OCI-M2 (cell line): ENCODE results near the gene OSBPL1A.

Experiments used
- DNase-seq: peaks from one replicate; lab custom pipeline; 2025; ENCODE audit not compliant: unreplicated experiment; lab: John Stamatoyannopoulos, UW

OSBPL1A gene

DNA sequence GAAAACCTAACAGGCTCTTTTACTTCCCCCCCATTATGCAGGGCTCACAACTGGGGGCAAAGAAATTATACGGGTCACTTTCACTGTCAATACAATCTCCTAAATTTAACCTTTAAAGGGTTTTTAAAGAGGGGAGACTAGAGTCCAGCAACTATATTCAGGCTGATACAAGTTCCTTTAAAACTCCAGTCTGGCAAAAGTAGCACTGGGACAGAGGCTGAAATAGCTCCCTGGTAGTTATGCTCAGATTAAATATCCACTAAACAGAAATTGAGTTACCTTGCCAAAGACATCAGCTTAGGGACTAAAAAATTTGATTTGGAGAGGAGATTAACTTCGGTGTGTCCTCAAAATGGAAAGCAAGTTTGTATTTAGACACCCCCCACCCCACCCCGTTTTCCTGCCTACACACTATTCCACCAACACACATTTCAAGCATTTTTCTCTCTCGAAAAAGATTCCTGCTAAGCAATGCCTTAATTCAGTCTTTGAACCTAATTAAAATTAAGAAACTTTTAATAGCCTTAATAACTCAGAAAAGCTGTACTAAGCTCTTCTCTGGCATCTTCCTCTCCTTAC, 127.2 kb downstream of the OSBPL1A start:
- DNase-seq = no peak

DNA sequence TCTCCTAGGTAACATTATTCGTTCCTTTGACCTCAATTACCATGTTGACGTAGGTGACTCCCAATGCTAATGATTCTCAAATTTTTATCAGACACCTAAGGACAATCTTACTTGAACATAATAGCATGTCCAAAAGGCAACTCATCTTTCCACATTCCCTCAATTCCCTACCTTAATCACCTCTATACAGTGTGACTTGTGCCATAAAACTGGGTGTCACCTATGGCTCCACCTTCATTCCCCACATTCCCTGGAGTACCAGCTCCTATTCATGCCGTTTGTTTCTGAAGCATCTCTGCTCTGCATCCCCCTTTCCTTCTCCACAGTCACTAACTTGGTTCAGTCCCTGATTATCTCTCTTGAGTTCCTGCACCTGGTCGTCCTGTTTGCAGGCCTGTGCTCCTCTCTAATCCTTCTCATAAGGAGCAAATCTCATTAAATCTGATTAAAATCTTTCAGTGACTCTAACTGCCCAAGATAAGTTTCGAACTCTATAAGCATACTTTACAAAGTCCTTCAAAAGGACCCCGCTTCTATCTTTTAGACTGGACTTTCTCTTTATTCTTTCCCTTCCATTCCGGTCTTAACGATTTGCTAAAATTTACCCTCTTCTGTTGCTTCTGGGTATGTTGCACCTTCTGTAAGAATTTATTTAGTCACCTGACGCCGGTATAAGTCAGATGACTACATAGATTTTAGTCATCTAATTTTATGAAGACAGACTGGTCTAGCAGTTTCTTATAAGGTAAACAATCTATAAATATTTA, 128.7 kb downstream of the OSBPL1A start:
- DNase-seq = no peak

- DNase-seq = no peak
Observed at GRCh38 chr18:24267878-24268277, 129.7 kb downstream of the OSBPL1A start.

DNA sequence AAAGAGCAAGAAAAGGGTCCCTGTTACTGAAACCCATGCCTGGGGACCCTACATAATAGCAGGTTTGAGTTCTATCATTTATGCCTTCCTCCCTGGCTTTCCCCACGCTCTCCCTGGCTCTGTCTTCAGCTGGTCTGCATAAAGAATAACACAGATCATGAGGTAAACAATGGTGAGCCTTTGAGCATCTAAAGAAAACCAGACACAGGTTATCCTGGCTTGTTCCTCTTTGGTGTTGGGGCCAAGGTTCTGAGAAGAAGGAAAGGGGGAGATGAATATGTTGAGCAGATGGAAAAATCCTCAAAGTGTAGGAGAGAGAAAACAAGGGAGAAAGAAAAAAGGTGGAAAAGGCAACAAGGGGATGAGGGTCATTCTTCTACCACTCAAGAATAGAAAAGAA, 131.5 kb downstream of the OSBPL1A start:
- no peak for DNase-seq

DNA sequence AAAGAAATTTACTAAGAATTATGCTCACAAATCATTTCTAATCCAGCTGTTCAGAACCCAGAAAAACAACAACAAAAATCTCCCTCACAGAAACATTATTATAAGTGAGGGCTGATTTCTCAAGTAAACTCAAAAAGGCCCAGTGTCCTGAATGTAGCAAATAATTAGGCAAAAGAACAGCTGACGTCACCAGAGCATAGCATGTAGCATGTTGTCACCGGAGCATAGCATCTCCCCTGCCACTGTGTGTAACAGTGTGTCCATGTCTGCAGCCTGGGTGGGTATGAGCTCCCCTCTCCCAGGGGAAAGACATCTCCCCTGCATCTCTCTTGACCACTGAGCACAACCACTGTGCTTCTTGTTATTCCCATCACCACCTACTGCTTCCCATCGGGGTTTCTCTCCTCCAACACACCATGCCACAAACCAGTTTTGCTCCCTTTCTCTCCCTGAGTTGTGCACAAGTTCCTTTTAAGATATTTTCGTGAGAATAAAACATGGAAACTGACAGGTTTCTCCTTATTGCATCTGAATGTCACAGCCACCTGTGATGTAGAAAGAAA, 132.0 kb downstream of the OSBPL1A start:
- DNase-seq = no peak

DNA sequence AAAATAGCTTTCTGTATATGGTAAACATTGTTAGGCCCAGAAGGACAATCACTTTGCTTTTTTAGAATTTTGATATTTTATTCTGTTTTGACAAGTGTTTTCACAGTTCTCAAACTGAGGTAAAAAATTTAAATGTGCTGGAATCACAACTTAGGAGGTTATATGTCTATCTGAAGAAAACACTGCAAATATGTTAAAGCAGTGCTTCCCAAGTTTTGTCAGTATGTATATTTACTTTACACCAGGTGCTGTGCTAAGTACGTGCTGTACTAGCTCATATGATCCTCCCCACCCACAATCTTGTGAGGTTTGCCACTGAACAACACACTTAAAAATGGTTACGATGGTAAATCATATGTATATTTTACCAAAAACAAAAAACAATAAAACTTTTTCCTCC, 134.6 kb downstream of the OSBPL1A start:
- no peak for DNase-seq

DNA sequence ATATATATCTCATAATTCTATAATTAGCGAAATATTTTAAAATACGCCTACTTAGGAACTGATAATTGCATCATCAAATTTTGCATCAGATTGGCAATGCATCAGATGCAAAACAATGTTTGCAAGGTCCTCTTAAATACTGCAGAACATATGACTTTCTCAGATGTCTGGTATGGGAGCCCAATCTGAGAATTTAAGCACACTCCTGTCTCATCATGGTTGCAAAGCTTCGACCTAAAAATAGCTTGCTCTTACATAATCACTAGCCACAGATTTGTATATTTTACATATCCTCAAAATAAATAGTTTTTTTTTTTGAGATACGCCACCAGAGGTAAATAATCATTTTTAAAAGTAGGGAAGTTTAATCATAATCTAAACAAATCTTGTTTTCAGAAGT, 135.5 kb downstream of the OSBPL1A start:
- no peak for DNase-seq

- no peak for DNase-seq
Observed at GRCh38 chr18:24259869-24260641, 137.6 kb downstream of the OSBPL1A start.

DNA sequence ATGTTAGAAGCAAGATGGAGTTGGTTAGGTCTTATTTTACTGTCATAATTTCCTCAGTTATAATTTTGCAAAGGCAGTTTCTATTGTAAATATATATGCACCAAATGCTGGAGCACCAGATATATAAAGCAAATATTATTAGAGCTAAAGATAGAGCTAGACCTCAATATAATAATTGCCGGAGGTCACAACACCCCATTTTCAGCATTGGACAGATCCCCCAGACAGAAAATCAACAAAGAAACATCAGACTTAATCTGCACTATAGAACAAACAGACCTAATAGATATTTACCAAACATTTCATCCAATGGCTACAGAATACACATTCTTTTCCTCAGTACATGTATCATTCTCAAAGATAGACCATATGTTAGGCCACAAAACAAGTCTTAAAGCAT, 143.6 kb downstream of the OSBPL1A start:
- DNase-seq = no peak

DNA sequence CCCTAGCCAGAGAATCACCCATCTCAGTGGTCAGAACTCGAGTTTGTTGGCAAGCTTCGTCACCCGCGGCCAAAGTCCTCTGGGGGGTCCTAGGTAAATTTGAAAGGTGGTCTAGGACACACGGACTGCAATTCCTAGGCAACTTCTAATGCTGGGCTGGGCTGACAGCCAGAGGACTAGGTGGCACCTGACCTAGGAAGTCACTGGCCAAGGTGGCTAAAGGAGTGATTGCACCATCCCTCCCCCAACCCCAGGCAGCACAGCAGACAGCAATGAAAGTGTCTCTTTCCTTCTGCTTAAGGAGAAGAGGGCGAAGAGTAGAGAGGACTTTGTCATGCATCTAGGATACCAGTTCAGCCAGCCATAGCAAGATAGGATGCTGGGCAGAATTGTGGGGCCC, 147.9 kb downstream of the OSBPL1A start:
- DNase-seq = no peak

DNA sequence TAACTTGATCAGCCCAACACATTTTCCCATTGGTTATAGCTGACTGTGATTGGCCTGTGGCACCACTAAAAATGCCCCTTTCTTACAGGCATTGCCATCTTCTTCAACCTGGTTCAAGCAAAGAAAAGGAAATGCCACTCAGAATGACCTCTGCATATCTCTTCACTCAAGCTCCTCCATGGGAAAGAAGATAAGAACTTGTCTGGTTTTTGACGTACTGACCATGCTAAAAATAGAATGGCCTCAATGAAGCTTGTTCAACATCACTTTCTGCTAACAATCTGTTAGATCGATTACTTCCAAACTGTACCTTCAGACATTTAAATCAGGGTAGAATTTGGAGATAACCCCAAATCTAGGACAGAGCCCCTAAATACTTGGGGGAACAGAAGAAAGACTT, 149.3 kb downstream of the OSBPL1A start:
- DNase-seq = no peak

DNA sequence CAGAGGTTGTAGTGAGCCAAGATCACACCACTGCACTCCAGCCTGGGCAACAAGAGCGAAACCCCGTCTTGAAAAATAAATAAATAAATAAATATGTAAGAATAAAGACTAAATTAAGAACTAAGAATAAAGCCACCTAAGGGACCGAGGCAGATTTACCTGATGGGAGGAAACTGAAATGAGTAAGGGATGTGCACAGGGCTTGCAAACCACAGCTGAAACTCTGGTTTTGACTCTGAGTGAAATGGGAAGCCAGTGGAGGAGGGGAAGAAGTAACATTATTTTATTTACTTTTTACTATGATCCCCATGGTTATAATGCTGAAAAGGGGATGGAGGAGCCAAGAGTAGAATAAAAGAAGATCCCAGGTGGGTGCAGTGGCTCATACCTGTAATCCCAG, 151.5 kb downstream of the OSBPL1A start:
- DNase-seq = no peak

GRCh38 chr18:24244698-24245097, 152.9 kb downstream of the OSBPL1A start:
- DNase-seq = no peak

GRCh38 chr18:24243677-24244076, 153.9 kb downstream of the OSBPL1A start:
- no peak for DNase-seq

DNA sequence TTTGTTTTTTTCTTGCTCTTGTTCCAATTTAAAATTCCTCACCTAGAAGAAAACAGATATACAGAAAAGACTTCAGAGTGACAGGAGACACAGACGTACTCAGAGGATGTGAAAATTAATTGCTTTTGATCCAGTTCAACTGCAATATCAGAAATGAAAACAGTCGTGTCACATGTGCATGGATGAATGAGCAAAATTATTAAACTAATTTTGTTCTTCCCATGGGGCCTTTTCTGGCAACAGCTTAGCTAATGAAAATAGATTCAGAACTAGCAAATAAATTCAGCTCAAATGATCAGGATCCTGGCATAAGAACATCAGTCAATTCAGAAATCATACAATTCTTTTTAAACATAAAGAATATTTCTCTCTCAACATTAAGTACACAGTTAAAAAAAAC, 158.3 kb downstream of the OSBPL1A start:
- DNase-seq = no peak

DNA sequence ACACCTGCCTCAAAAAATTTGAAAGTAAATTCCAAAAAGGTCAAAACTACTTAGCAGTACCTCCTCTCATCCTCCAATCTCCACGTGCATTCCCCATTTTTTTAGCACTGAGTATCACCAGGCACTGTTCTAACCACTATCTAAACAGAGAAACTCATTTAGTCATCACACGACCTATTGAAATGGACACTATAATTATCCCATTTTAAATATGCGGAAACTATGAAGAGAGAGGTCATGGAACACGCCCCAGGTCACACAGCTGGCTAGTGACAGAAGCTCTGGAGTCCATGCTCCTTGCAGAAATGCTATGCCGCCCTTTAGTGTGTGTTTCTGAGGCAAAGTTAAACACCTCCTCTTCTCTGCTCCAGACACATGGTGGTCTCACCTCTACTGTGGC, 159.2 kb downstream of the OSBPL1A start:
- no peak for DNase-seq

- no peak for DNase-seq
Observed at GRCh38 chr18:24234850-24235418, 162.7 kb downstream of the OSBPL1A start.

- no peak for DNase-seq
Observed at GRCh38 chr18:24234330-24234729, 163.3 kb downstream of the OSBPL1A start.

DNA sequence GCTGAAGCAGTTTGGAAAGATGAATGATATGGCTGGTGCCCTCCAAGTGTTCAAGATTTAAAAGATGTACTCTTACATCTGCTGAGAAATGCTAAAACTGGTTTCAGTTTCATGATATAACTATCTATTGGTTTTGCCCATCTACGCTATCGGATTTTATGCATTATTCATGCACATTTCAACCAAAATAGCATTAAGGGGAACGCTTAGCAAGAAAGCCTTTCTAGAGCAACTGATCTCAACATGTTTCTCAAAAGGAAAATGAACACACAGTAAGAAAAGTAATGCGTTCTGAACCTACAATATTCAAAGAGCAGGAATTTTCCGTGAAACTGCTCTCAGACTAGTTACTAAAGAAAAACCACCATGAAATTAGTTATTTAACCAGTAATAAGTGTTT, 164.8 kb downstream of the OSBPL1A start:
- DNase-seq = no peak

DNA sequence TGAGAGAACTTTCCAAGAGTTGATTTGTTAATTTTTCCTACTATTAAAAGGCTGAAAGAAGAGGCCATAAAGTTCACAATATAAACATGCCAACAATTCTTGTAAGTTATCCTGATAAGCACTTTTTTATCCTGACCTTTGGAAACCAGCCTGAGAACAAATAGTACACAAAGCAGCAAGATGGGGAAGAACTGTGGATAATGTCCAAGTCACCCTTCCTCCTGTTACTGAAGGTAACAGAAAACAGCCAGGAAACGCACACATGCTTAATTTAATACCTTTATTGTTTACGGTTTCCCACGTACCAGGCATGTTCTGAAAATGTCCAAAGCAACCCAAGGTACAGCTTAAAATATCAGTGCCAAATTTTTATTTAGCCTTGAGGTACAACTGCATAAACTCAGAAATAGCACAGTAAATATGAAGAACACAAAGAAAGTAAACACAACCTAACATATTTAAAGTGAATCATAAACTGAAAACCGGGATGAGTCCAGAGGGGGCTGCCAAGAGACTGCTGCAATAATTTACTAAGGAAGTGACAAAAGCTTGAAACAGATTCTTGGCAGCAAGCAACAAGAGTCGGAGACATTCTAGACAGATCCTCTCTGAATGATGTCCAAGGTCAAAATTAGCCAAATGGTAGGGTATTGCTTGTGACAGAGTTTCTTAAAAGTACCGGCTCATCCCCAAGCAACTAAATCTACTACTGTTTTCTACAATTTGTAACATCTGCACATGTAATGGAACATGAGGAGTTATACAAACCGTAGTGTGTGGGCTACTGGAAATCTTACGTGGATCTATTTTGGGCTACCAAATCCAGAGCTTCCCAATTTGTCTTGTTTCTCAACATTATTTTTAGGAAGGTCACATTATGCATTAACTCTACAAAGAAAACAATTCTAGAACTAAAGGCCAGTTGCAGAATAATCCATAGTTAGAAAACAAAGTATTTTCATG, 165.6 kb downstream of the OSBPL1A start:
- no peak for DNase-seq
